Ovary (tissue), 9 donors: ENCODE data around the gene MYO3B. TPM values are rescaled to one million over a fixed set of nuclear protein-coding genes. Genes with fewer than 3 reads are reported as not detected.

Experiments used
- DNase-seq, 5 donors: peaks; one replicate each; pipeline ENCODE4 v3.0.0-alpha.2; 2019 to 2020
- H3K27ac ChIP-seq, 2 donors: fragments of 200-600 bp; one replicate each; pipeline versions ENCODE4 v1.5.1 to v1.8.0; 2019 to 2022
- H3K27me3 ChIP-seq: fragments of 200-600 bp; one replicate; pipeline ENCODE4 v1.8.0; 2022
- H3K36me3 ChIP-seq: fragments of 200-600 bp; sonication (generic); one replicate; pipeline ENCODE4 v1.5.1; 2019
- H3K4me1 ChIP-seq: one replicate; pipeline ENCODE4 v1.8.1; 2013; ENCODE audit warnings: mild to moderate bottlenecking, moderate library complexity; ENCODE audit not compliant: insufficient read depth
- H3K4me3 ChIP-seq: fragments of 200-600 bp; sonication (generic); one replicate; pipeline ENCODE4 v1.5.1; 2017
- H3K9me3 ChIP-seq, 2 donors: fragments of 200-600 bp in 1 of 2; sonication (generic) in 1 of 2; one replicate each; pipeline versions ENCODE4 v1.5.1 to v1.8.1; 2013 to 2019; ENCODE audit warnings: mild to moderate bottlenecking in 1 of 2, moderate library complexity in 1 of 2
- CTCF ChIP-seq, 3 donors: fragments of 450-650 bp in 2 of 3; fragments of 200-600 bp in 1 of 3; IDR thresholded peaks; one replicate each; pipeline versions ENCODE4 v1.5.1 to v1.8.0; 2016 to 2022; ENCODE audit warnings: antibody characterized with exemption in 3 of 3, mild to moderate bottlenecking in 1 of 3
- EP300 ChIP-seq: sonication (generic); formaldehyde crosslinking; IDR thresholded peaks from one replicate; pipeline ENCODE4 v1.6.1; 2017; ENCODE audit warnings: antibody characterized with exemption
- POLR2A ChIP-seq: fragments of 450-650 bp; IDR thresholded peaks from one replicate; pipeline ENCODE4 v1.6.1; 2017; ENCODE audit warnings: antibody characterized with exemption, mild to moderate bottlenecking, moderate library complexity
- WGBS, 3 donors: extraction: QIAGEN DNeasy Blood & Tissue Kit in 1 of 3; methylation state at CpG; one replicate each; pipeline versions ENCODE4 v1.1.5 to v1.1.7; 2013 to 2017; 5-methylcytosine and 5-hydroxymethylcytosine counted together
- intact Hi-C, 4 donors: fragments of 100-400 bp; cut with DNase I; formaldehyde crosslinking; loops; one replicate each; pipeline versions ENCODE4 v1.11.0 to v1.15.1; 2022 to 2023
- polyA plus RNA-seq, 2 donors: library from polyadenylated mRNA; stranded (reverse); fragments of 200-250 nt in 1 of 2; fragments of 350-450 nt in 1 of 2; fragmentation: Illumina TruSeq in 1 of 2; extraction: RNeasy Lipid Tissue Mini Kit (QIAGEN cat#74804) in 1 of 2; gene quantifications; one replicate each; pipeline ENCODE4 v1.2.3, GENCODE V29; 2013 to 2014
- total RNA-seq, 7 donors: library from RNA; depleted of rRNA in 2 of 7; stranded (reverse); fragments of >200 nt in 2 of 7; fragmentation: NEBNext Ultra II Directional in 3 of 7; extraction: Animal tissue kit (Norgen Biotek cat#: 25700) in 3 of 7; gene quantifications; one replicate each; pipeline versions ENCODE4 v1.1.0 to v1.2.4, GENCODE V29; 2016 to 2023
- donor health status: DM: no; HTN: no; CAD: no; lungs with moderate emphysema.
- donor health status: DM: no; HTN: no; CAD: no.
- donor health status: Bipolar disorder and iron deficiency.
- donor health status: DM: yes; HTN: yes; CAD: no.
- donor health status: DM: no; HTN: no; CAD: no.
- donor health status: DM: yes; HTN: yes; CAD: no.

MYO3B gene
- total and polyA plus RNA-seq, 9 donors: 0.04 to 1.3 (median 0.12) TPM; not detected in 2

GRCh38 chr2:170228429-170228828 lies 50.5 kb downstream of the MYO3B start:
- intact Hi-C loops: no loop called here
- no peak for DNase-seq
- Histone ChIP-seq H3K4me3 (no peak overlapping the region), H3K36me3 (no peaks in the 10 kb centered on the region), H3K9me3 (no peaks in the 10 kb centered on the region), H3K27ac (no peak overlapping the region), H3K4me1 (no peaks in the 10 kb centered on the region), H3K27me3 (no peaks in the 10 kb centered on the region)
- no peak for TF ChIP-seq EP300
- WGBS, 3 donors: 81 to 84% (median 82%) methylated on average over 3 of the region's 3 CpGs

GRCh38 chr2:170229125-170229524 lies 51.2 kb downstream of the MYO3B start:
- no peak for DNase-seq
- Histone ChIP-seq H3K27me3 (no peaks in the 10 kb centered on the region), H3K4me3 (no peak overlapping the region), H3K9me3 (no peaks in the 10 kb centered on the region), H3K36me3 (no peaks in the 10 kb centered on the region), H3K4me1 (no peaks in the 10 kb centered on the region), H3K27ac (no peak overlapping the region)
- TF ChIP-seq EP300 (no peak), CTCF (IDR thresholded peaks at IDR 0.05) (no peak), POLR2A (no peak)
- intact Hi-C loops: no loop called here

- 77 to 83% (median 80%) methylated on average over 2 of the region's 2 CpGs for WGBS, 3 donors
- Histone ChIP-seq H3K27me3 (no peaks in the 10 kb centered on the region), H3K4me1 (no peaks in the 10 kb centered on the region), H3K36me3 (no peaks in the 10 kb centered on the region), H3K4me3 (no peak overlapping the region), H3K27ac (no peak overlapping the region), H3K9me3 (no peaks in the 10 kb centered on the region)
- intact Hi-C loops: no loop called here
- no peak for DNase-seq
- TF ChIP-seq EP300 (no peak), POLR2A (no peak), CTCF (IDR thresholded peaks at IDR 0.05) (no peak)
Observed at GRCh38 chr2:170229744-170230143, 51.8 kb downstream of the MYO3B start.

GRCh38 chr2:170235860-170236679 lies 58.1 kb downstream of the MYO3B start:
- no peak for TF ChIP-seq CTCF (IDR thresholded peaks at IDR 0.05)
- TF ChIP-seq EP300: no peak
- TF ChIP-seq POLR2A: no peak
- WGBS, 3 donors: 36 to 39% (median 39%) methylated on average over 12 of the region's 12 CpGs
- intact Hi-C loops: no loop called here
- no peaks in the 10 kb centered on the region for H3K9me3 ChIP-seq
- no peak for DNase-seq
- H3K27ac ChIP-seq: no peak overlapping the region
- no peaks in the 10 kb centered on the region for H3K27me3 ChIP-seq
- no peaks in the 10 kb centered on the region for H3K36me3 ChIP-seq
- H3K4me1 ChIP-seq: no peaks in the 10 kb centered on the region
- no peak overlapping the region for H3K4me3 ChIP-seq

GRCh38 chr2:170236680-170237047 lies 58.7 kb downstream of the MYO3B start:
- TF ChIP-seq EP300 (no peak), POLR2A (no peak), CTCF (IDR thresholded peaks at IDR 0.05) (no peak)
- intact Hi-C loops: no loop called here
- 78 to 87% (median 84%) methylated on average over 2 of the region's 2 CpGs for whole genome bisulfite sequencing, 3 donors

More at GRCh38 chr2:170236680-170237047, 58.7 kb downstream of the MYO3B start:
- Histone ChIP-seq H3K27me3 (no peaks in the 10 kb centered on the region), H3K4me3 (no peak overlapping the region), H3K4me1 (no peaks in the 10 kb centered on the region), H3K27ac (no peak overlapping the region), H3K9me3 (no peaks in the 10 kb centered on the region), H3K36me3 (no peaks in the 10 kb centered on the region)
- no peak for DNase-seq
